ENCODE results near the gene UBE2Q2. TPM values are rescaled to one million over a fixed set of nuclear protein-coding genes. Genes with fewer than 3 reads are reported as not detected.
A peak's percentile ranks its signal among the peaks of the same experiment; 100 is the strongest.

The UBE2Q2 gene
- total and polyA plus RNA-seq, 9 of the 15 experiments (the other 6 are each of a cell fraction or from before 2014, with no cell fraction given), result 6.2 to 24.0 (median 16.2) TPM

- peak; percentile 63 for TF ChIP-seq MXI1 (IDR thresholded peaks at IDR 0.05; ENCODE audit: low read depth, low read length)
- TF ChIP-seq SREBF1 (IDR thresholded peaks at IDR 0.05; ENCODE audit: borderline replicate concordance, low read depth, low read length), result no peak
- peak; percentile 64; the same call in 1 of the 2 replicates for TF ChIP-seq KLF6 (CRISPR knock-in tag; IDR thresholded peaks at IDR 0.05; ENCODE audit: borderline replicate concordance)
- TF ChIP-seq RAD21 (CRISPR knock-in tag; conservative IDR thresholded peaks at IDR 0.05 in 1 of 2, IDR thresholded peaks at IDR 0.05 in 1 of 2), result no peak
- no peak for TF ChIP-seq ZNF23 (CRISPR knock-in tag; IDR thresholded peaks at IDR 0.05)
- peak; percentile 56; the same call in 1 of the 2 replicates for TF ChIP-seq PHB (CRISPR knock-in tag; IDR thresholded peaks at IDR 0.05)
- TF ChIP-seq ERF (CRISPR knock-in tag; IDR thresholded peaks at IDR 0.05), result peak; percentile 50; the same call in 1 of the 2 replicates
- peak in 1 of 2 experiments; percentile 55; a peak in 1 of 4 replicates for TF ChIP-seq NONO (IDR thresholded peaks at IDR 0.05; ENCODE audit: low read depth in 2 of 2, low read length in 1 of 2)
- peak; percentile 27; the same call in 1 of the 2 replicates for TF ChIP-seq RFX1 (IDR thresholded peaks at IDR 0.05)
- no peak for TF ChIP-seq ZNF311 (CRISPR knock-in tag; IDR thresholded peaks at IDR 0.05)
- peak in 1 of 2 experiments; percentile 26 for TF ChIP-seq AFF1 (IDR thresholded peaks at IDR 0.05; ENCODE audit: low read depth in 1 of 2, partially characterized antibody in 2 of 2)
- peak in 1 of 2 experiments; percentile 87; a peak in 2 of 4 replicates for TF ChIP-seq HDAC1 (IDR thresholded peaks at IDR 0.05)
- TF ChIP-seq ATF7 (IDR thresholded peaks at IDR 0.05), result peak; percentile 88
- TF ChIP-seq SMARCA5 (IDR thresholded peaks at IDR 0.05), result peak; percentile 51; the same call in 1 of the 2 replicates
- peak; percentile 65; the same call in 1 of the 2 replicates for TF ChIP-seq SOX6 (IDR thresholded peaks at IDR 0.05)
- TF ChIP-seq, protein P1, sequence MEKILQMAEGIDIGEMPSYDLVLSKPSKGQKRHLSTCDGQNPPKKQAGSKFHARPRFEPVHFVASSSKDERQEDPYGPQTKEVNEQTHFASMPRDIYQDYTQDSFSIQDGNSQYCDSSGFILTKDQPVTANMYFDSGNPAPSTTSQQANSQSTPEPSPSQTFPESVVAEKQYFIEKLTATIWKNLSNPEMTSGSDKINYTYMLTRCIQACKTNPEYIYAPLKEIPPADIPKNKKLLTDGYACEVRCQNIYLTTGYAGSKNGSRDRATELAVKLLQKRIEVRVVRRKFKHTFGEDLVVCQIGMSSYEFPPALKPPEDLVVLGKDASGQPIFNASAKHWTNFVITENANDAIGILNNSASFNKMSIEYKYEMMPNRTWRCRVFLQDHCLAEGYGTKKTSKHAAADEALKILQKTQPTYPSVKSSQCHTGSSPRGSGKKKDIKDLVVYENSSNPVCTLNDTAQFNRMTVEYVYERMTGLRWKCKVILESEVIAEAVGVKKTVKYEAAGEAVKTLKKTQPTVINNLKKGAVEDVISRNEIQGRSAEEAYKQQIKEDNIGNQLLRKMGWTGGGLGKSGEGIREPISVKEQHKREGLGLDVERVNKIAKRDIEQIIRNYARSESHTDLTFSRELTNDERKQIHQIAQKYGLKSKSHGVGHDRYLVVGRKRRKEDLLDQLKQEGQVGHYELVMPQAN (IDR thresholded peaks at IDR 0.05; ENCODE audit: borderline replicate concordance), result peak; percentile 80; the same call in 1 of the 2 replicates
- peak; percentile 95 for TF ChIP-seq RBBP5 (IDR thresholded peaks at IDR 0.05; ENCODE audit: borderline replicate concordance, insufficient read depth, low read length, poor library complexity, severe bottlenecking)
- TF ChIP-seq ETS2 (tag; IDR thresholded peaks at IDR 0.05; ENCODE audit: borderline replicate concordance, poor library complexity, severe bottlenecking), result no peak
- TF ChIP-seq, protein P2, sequence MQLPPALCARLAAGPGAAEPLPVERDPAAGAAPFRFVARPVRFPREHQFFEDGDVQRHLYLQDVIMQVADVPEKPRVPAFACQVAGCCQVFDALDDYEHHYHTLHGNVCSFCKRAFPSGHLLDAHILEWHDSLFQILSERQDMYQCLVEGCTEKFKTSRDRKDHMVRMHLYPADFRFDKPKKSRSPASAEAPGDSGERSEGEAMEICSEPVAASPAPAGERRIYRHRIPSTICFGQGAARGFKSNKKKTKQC (CRISPR knock-in tag; IDR thresholded peaks at IDR 0.05), result no peak
Measured at GRCh38 chr15:75903331-75904239, 60.3 kb downstream of the UBE2Q2 start, which contains the start of gene FBXO22 (continued).

All from K562 (cell line).